SU-DHL-6 (cell line): ENCODE data around the gene NPIPB8.
"Not testable (repeated sequence)": the region's sequence is repeated elsewhere in the genome, so short reads cannot be mapped to it uniquely, and the experiment has no call there.

ENCODE experiments used
- CTCF ChIP-seq: fragments of 200-600 bp; sonication (generic); IDR thresholded peaks from one replicate; pipeline ENCODE4 v1.5.1; 2017; ENCODE audit warnings: antibody characterized with exemption, mild to moderate bottlenecking, low read length, moderate library complexity; ENCODE audit not compliant: insufficient read depth, poor library complexity, severe bottlenecking
- EZH2phosphoT487 ChIP-seq: fragments of 200-600 bp; sonication (generic), shearing (Covaris generic); conservative IDR thresholded peaks from 2 replicates; pipeline ENCODE4 v1.6.1; 2018; ENCODE audit warnings: mild to moderate bottlenecking, antibody characterized with exemption, low read length, moderate library complexity, mixed read lengths

DNA sequence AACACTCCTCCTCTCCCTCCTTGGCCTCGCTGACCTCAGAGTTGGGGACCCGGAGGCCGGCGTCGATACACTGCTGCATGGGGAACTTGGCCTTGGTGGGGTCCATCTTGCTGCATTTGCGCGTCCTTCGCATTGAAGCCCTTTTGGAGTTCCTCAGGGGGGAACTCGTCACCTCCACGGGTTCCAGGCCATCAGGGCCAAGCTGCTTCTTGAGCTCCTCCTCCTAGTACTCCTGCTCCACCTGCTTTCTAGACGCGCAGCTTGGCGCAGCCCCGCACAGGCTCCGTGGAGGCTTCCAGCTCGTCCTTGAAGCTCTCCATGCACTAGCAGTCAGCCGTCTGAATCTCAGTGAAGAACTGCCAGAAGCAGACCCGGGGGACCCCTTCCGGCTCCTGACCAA, 62.5 kb downstream of the NPIPB8 start:
- TF ChIP-seq CTCF, EZH2phosphoT487: not testable (repeated sequence)
